ENCODE data around the gene CACNA1D. TPM values are rescaled to one million over a fixed set of nuclear protein-coding genes. Genes with fewer than 3 reads are reported as not detected.

The CACNA1D gene
- total and polyA plus RNA-seq, 9 of the 15 experiments (the other 6 are each of a cell fraction or from before 2014, with no cell fraction given) = 0.29 TPM; not detected in 8

DNA sequence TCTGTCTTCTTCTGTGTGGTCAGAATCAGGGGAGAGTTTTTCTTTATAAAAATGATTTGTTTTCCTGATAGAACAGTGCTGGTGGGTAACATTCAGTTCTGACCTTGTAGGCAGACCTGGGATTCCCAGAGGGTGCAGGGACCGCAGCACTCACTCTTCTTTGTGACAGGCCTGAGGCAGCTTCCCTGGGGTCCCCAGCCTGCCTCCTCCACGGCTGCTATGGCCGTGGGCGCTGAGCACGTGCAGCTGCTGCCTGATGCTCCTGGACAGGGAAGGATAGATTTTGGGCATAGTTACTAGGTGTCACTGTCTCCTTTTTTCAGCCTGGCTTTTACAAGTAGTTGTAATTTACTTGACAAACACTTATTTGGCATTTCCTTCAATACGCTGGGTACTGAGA is 39.1 kb downstream of the CACNA1D start:
- no peak overlapping the region for H3K27ac ChIP-seq (ENCODE audit: extremely low read depth, low read depth, low read length)
- H3K9ac ChIP-seq (ENCODE audit: insufficient read depth in 1 of 2, low read depth in 2 of 2, low read length in 2 of 2) = no peak overlapping the region
- no peak overlapping the region for H3K4me3 ChIP-seq
- no peak overlapping the region for H2AFZ ChIP-seq (ENCODE audit: low read depth, low read length)
- no peak for ATAC-seq
- no peaks in the 10 kb centered on the region for H3K4me1 ChIP-seq (replicated peaks in 1 of 2; ENCODE audit: control insufficient read depth in 2 of 2, insufficient read depth in 2 of 2, low read length in 2 of 2)
- H3K79me2 ChIP-seq (ENCODE audit: control insufficient read depth, insufficient read depth, low read length) = no peaks in the 10 kb centered on the region
- peaks cover 2 to 19% of the 10 kb centered on the region in 2 experiments; a peak in 3 of 5 replicates for H3K27me3 ChIP-seq (ENCODE audit: control insufficient read depth in 2 of 2, insufficient read depth in 2 of 2, low read length in 2 of 2)
- H3K36me3 ChIP-seq (ENCODE audit: control insufficient read depth, insufficient read depth, low read length) = no peaks in the 10 kb centered on the region
- WGBS (ENCODE audit: insufficient coverage, low coverage, missing lambda C conversion rate) = 0% methylated on average over 6 of the region's 6 CpGs
- intact Hi-C loops (cut with micrococcal nuclease) = no loop called here
- no TSS peak for BruUV-seq (replicated peaks)
- no peaks in the 10 kb centered on the region for H4K20me1 ChIP-seq (replicated peaks; ENCODE audit: control insufficient read depth, insufficient read depth, low read length)
- in situ Hi-C loops (cut with MboI) = no loop called here
- no peak for DNase-seq (ENCODE audit: extremely low read depth in 1 of 4, low spot score in 3 of 4)
- no peaks in the 10 kb centered on the region for H3K9me1 ChIP-seq (ENCODE audit: control insufficient read depth, insufficient read depth, low read length)
- no peak overlapping the region for H3K4me2 ChIP-seq (ENCODE audit: insufficient read depth, low read length)
- no peaks in the 10 kb centered on the region for H3K9me3 ChIP-seq (replicated peaks; ENCODE audit: control insufficient read depth, insufficient read depth, low read depth, low read length)
- ChIA-PET POLR2A (no interaction called here), CTCF (ENCODE audit: low intra/inter-chr PET ratio) (no interaction called here)
- no peak for FAIRE-seq
- TF ChIP-seq RERE (CRISPR knock-in tag; IDR thresholded peaks at IDR 0.05; ENCODE audit: borderline replicate concordance) (no peak), RBM14 (IDR thresholded peaks at IDR 0.05; ENCODE audit: borderline replicate concordance, insufficient read depth, low read depth, low read length) (no peak), THAP12 (CRISPR knock-in tag; IDR thresholded peaks at IDR 0.05) (no peak), BCL6 (CRISPR knock-in tag; IDR thresholded peaks at IDR 0.05) (no peak), ZNF695 (CRISPR knock-in tag; IDR thresholded peaks at IDR 0.05) (no peak), TOE1 (IDR thresholded peaks at IDR 0.05; ENCODE audit: borderline replicate concordance) (no peak), TOE1 (CRISPR knock-in tag; IDR thresholded peaks at IDR 0.05; ENCODE audit: borderline replicate concordance, low read depth) (no peak), CREBBP (IDR thresholded peaks at IDR 0.05; ENCODE audit: low read depth, low read length) (no peak), ZFPM2 (CRISPR knock-in tag; IDR thresholded peaks at IDR 0.05) (no peak), CBX3 (IDR thresholded peaks at IDR 0.05; ENCODE audit: borderline replicate concordance in 1 of 2, low read length in 2 of 2) (no peak), ZZZ3 (IDR thresholded peaks at IDR 0.05) (no peak), PREB (CRISPR knock-in tag; IDR thresholded peaks at IDR 0.05) (no peak), KLF13 (tag; IDR thresholded peaks at IDR 0.05; ENCODE audit: borderline replicate concordance, low read depth) (no peak)

Data from K562 (cell line).